ENCODE results near the gene CGNL1.

Gene CGNL1

DNA sequence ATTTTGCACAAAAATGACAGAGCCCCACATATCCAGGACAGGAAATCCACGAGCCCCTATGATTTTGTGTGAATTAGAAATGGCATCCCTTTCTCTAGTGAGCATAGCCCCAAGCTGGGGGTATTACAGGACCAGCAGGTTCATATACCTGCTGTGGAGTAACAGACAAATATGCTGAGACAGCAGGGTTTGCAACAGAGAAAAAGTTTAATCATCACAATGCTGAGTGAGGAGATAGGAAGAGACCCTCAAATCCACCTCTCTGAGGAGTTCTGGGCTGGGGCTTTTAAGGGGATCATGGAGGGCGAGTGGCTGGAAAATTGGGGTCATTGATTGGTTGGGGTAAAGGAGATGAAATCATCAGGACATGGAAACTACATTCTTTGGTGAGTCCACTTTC lies 207.0 kb downstream of the CGNL1 start:
- TF ChIP-seq, protein P1, sequence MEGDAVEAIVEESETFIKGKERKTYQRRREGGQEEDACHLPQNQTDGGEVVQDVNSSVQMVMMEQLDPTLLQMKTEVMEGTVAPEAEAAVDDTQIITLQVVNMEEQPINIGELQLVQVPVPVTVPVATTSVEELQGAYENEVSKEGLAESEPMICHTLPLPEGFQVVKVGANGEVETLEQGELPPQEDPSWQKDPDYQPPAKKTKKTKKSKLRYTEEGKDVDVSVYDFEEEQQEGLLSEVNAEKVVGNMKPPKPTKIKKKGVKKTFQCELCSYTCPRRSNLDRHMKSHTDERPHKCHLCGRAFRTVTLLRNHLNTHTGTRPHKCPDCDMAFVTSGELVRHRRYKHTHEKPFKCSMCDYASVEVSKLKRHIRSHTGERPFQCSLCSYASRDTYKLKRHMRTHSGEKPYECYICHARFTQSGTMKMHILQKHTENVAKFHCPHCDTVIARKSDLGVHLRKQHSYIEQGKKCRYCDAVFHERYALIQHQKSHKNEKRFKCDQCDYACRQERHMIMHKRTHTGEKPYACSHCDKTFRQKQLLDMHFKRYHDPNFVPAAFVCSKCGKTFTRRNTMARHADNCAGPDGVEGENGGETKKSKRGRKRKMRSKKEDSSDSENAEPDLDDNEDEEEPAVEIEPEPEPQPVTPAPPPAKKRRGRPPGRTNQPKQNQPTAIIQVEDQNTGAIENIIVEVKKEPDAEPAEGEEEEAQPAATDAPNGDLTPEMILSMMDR (conservative IDR thresholded peaks at IDR 0.05), result no peak
- no peak overlapping the region for H3K27ac ChIP-seq

DNA sequence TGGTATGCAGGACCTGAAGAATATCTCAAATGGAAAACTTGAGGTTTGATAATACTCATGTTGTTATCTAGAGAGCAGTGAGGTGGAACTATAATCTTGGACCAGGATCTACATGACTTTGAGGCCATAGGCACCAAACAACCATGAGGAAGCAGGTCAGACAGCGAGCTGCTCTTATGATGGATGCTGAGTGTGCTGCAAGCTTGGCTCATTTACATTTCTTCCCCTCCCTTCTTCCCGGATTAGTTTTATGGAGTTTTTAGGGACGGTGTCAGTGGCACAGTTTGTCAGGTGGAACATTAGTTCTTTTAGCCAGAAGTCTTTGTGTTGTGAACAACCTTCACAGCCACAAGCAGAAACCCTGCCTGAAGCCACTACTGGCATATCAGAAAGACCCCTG lies 207.4 kb downstream of the CGNL1 start:
- no peak overlapping the region for H3K27ac ChIP-seq
- TF ChIP-seq, protein P1 (conservative IDR thresholded peaks at IDR 0.05), result no peak

DNA sequence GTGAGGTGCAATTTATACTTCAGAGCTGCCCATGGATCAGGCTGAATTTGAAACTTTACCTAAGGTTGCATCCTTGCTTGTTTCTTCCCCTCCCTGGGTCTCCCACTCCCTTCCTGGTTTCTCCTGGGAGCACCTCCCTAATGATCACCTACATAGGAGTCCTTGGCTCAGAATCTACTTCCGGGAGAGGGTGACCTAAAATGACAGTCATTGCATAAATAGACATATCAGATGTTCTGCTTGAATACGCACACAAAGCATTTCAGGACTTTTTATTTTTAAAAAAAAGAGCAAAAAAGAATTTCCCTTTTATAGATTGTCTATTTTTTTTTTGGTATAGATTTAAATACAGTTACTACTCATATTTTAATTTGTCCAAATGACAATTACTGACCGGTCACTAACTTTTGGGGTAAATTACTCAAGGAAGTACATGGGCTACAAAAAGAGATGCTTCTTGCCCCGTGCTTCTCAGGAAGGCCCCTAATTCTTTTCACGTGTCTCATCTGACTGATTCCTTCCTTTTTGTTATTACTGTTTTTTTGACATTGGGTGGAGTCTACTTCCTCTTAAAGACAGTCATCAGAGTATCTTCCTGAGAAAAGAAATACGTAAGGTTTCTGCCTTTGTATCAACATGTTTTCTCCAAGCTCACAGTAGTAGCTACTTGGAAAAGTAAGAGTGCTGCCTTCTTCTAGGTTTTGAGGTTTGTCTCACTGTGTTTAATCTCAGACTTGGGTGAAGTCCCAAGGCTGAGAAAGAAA lies 210.5 kb downstream of the CGNL1 start:
- no peak overlapping the region for H3K27ac ChIP-seq
- TF ChIP-seq, protein P1 (conservative IDR thresholded peaks at IDR 0.05), result no peak

DNA sequence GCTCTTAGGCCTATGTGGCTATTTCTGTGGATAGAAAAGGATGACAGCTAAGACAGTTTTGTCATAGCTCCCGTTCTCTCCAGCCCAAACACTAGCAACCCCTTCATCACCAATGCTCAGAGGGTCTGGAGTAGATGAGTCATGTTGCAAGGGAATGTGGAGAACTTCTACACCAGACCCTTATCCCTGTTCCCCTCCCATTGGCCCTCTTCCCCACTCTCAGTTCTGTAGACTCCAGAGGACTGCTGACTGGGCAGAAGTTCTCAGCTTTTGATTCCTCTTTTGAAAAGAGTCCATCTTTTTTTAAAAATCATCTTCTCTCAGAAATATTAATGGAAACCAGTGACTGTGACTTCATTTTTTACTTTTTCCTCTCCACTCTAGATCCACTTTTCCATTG lies 213.0 kb downstream of the CGNL1 start:
- no peak overlapping the region for H3K27ac ChIP-seq
- TF ChIP-seq, protein P1 (conservative IDR thresholded peaks at IDR 0.05), result no peak

DNA sequence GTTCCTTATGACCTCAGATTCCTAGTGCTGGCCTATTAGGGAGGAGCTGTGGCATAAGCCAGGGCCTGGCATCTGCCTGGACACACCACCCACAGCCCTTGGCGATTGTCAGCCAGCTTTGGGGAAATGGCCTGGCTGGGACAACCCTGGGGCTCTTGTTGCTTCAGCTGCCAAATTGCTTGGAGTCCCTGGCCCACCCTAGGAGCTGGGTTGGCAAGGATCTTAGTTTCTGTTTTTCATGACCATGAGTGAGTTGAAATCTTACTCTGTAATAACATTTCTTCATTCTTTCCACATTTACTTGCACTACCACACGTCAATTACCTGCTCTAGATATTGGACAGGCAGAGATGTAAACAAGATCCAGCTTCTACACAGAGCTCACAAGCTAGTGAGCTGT lies 213.4 kb downstream of the CGNL1 start:
- TF ChIP-seq, protein P1 (conservative IDR thresholded peaks at IDR 0.05), result no peak
- H3K27ac ChIP-seq, result no peak overlapping the region

DNA sequence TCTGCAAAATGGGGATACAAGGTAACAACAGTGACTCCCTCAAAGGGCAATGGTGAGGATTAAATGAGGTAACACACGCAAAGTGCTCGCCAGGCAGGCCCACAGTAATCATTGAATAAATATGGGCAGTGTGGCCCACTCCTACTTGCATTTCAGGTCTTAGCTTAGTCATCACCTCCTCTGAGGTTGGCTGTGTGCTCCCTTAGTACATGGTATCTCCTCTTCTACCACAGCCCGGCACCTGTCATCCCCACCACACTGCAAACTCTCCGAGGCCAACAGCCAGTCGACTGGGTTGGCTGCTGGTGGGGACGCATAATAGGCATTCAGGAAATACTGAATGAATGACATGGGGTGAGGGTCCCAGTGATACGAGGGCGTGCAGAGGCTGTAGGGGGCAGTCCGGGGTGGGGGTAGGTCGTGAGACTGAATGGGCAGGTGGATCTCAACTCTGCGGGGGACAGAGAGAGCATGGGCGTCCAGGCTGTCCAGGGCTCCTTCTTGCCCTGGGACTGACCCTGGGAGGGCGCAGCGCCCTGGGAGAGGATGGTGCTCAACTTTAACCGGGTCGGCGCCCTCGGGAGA lies 215.0 kb downstream of the CGNL1 start:
- peak overlapping the region; percentile 60; the same call in 1 of the 2 replicates for H3K27ac ChIP-seq

DNA sequence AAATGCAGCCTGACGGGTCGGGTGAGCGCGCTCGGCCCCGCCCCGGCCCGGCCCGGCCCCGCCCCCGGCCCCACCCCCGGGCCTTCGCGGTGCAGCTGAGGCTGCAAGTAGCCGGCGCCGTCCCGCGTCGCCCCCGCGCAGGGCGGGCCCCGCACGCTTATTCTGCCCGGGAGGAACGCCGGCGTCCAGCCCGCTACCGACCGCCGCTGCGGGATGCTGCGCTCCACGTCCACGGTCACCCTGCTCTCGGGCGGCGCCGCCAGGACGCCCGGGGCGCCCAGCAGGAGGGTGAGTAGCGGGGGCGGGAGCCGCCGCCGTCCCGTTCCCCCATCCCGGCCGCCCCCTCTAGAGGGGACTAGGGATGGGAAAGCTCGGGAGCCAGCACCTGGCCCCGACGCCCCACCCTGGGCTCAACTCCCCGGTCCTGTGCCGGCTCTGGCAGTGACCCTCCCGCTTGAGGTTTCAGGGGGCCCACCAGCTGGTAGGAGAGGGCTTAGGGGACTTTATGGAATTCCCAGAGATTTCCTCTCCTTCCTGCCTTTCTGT lies 215.6 kb downstream of the CGNL1 start, which contains the start of gene MYZAP:
TSS of gene MYZAP (plus strand) at position 83 of the 546 bp plus-strand sequence. CDS start at position 214, 131 bp downstream.
- H3K27ac ChIP-seq, result peak within 1 kb of the TSS; percentile 60; the same call in 1 of the 2 replicates
- TF ChIP-seq, protein P1 (conservative IDR thresholded peaks at IDR 0.05), result no peak

More for the DNA sequence above, 215.0 kb downstream of the CGNL1 start:
- TF ChIP-seq, protein P1 (conservative IDR thresholded peaks at IDR 0.05), result no peak
